SHP77 (cell line): ENCODE results near the gene LY6G5C.
"Not testable (repeated sequence)": the region's sequence is repeated elsewhere in the genome, so short reads cannot be mapped to it uniquely, and the experiment has no call there.

ENCODE experiments used
- DNase-seq, 2 experiments: peaks; one replicate each; lab custom pipeline; 2025; lab: John Stamatoyannopoulos, UW

The LY6G5C gene

GRCh38 chr6:31715022-31715958, 34.4 kb upstream of the LY6G5C start, which contains the start of gene LY6G6D:
Gene LY6G6D, plus strand, starts transcription at chr6:31715348. Its CDS starts 8 bp downstream, at chr6:31715356.
- no peak for DNase-seq

- DNase-seq: no peak
Observed at GRCh38 chr6:31713991-31714684, 33.3 kb upstream of the LY6G5C start.

- DNase-seq: no peak
Observed at GRCh38 chr6:31713465-31713864, 32.6 kb upstream of the LY6G5C start.

GRCh38 chr6:31712296-31712695, 31.4 kb upstream of the LY6G5C start:
- DNase-seq: no peak

GRCh38 chr6:31711233-31711632, 30.4 kb upstream of the LY6G5C start:
- DNase-seq: no peak

- DNase-seq: no peak
Observed at GRCh38 chr6:31710523-31711219, 29.8 kb upstream of the LY6G5C start.

- not testable (repeated sequence) for DNase-seq
Observed at GRCh38 chr6:31709157-31709556, 28.3 kb upstream of the LY6G5C start.

- no peak for DNase-seq
Observed at GRCh38 chr6:31708224-31708623, 27.4 kb upstream of the LY6G5C start.

GRCh38 chr6:31707701-31708100, 26.8 kb upstream of the LY6G5C start:
- DNase-seq: no peak

GRCh38 chr6:31706599-31706998, 25.7 kb upstream of the LY6G5C start, which contains the start of gene LY6G6F:
Gene LY6G6F, plus strand, starts transcription at chr6:31706866. Its CDS starts 41 bp downstream, at chr6:31706907.
- DNase-seq: no peak

- no peak for DNase-seq
Observed at GRCh38 chr6:31705931-31706330, 25.1 kb upstream of the LY6G5C start.

GRCh38 chr6:31702819-31703716, 22.2 kb upstream of the LY6G5C start, which contains the start of gene ABHD16A:
Gene ABHD16A, minus strand, starts transcription at chr6:31703324. Its CDS starts 43 bp downstream, at chr6:31703281.
- peak; percentile 97 to 98 for DNase-seq

- DNase-seq: no peak
Observed at GRCh38 chr6:31702405-31702818, 21.5 kb upstream of the LY6G5C start.

GRCh38 chr6:31701666-31702404, 21.0 kb upstream of the LY6G5C start:
- DNase-seq: peak; percentile 71

- DNase-seq: no peak
Observed at GRCh38 chr6:31700740-31701401, 20.0 kb upstream of the LY6G5C start.

GRCh38 chr6:31697555-31697954, 16.7 kb upstream of the LY6G5C start:
- no peak for DNase-seq

GRCh38 chr6:31693535-31693934, 12.7 kb upstream of the LY6G5C start:
- DNase-seq: no peak

- DNase-seq: no peak
Observed at GRCh38 chr6:31692886-31693285, 12.0 kb upstream of the LY6G5C start.

GRCh38 chr6:31692353-31692752, 11.5 kb upstream of the LY6G5C start:
- DNase-seq: no peak
